Activated CD8-positive, alpha-beta T cell treated with anti-CD3 and anti-CD28 coated beads, Interleukin-2, amount 10 ng/mL, durations not matched to agents 7 days and 5 days (primary cell): ENCODE data around the gene SLC9A8. TPM values are rescaled to one million over a fixed set of nuclear protein-coding genes. Genes with fewer than 3 reads are reported as not detected.

Experiments
- ATAC-seq: fragments of 150-1000 bp; cut with Tn5 transposase; one replicate; pipeline ENCODE4 v1.10.0; 2021; ENCODE audit warnings: moderate library complexity
- CTCF ChIA-PET: fragments of 350-600 bp; sonication (Branson Sonifier 250); formaldehyde crosslinking; loops from one replicate; lab custom pipeline; 2021; ENCODE audit warnings: antibody characterized with exemption; lab: Charles Lee
- POLR2A ChIA-PET: fragments of 350-600 bp; sonication (Branson Sonifier 250); formaldehyde crosslinking; loops from one replicate; lab custom pipeline; 2021; ENCODE audit warnings: antibody characterized with exemption; lab: Charles Lee
- DNase-seq: peaks from one replicate; pipeline ENCODE4 v3.0.0-alpha.2; 2020
- H3K27ac Mint-ChIP-seq: one replicate; pipeline ENCODE4 v1.8.0; 2021; ENCODE audit warnings: mild to moderate bottlenecking, mixed read lengths
- H3K27me3 Mint-ChIP-seq: one replicate; pipeline ENCODE4 v1.8.0; 2021; ENCODE audit warnings: low read depth, mixed read lengths
- H3K36me3 Mint-ChIP-seq: one replicate; pipeline ENCODE4 v1.8.0; 2021; ENCODE audit warnings: low read depth, mixed read lengths
- H3K4me1 Mint-ChIP-seq: one replicate; pipeline ENCODE4 v1.8.0; 2021; ENCODE audit warnings: low read depth, mixed read lengths
- H3K4me3 Mint-ChIP-seq: one replicate; pipeline ENCODE4 v1.8.0; 2021; ENCODE audit warnings: mild to moderate bottlenecking, mixed read lengths
- H3K9me3 Mint-ChIP-seq: one replicate; pipeline ENCODE4 v1.8.0; 2022; ENCODE audit warnings: mixed read lengths; ENCODE audit not compliant: insufficient read depth
- total RNA-seq, 2 experiments: library from RNA; stranded (reverse); gene quantifications; one replicate each; pipeline ENCODE4 v1.2.3, GENCODE V29; 2021

The SLC9A8 gene
- total RNA-seq, 2 experiments from 2014 or later = 19.4 to 20.5 TPM

- POLR2A ChIA-PET = no interaction called here
- no peak overlapping the region for H3K27ac Mint-ChIP-seq
- CTCF ChIA-PET = interaction anchor here (1.0 to 1.4 kb wide), 2 partner anchors 223 to 292 kb away, joined by 3 to 4 read pairs; no protein-coding TSS in a partner anchor
Measured at GRCh38 chr20:49833483-49833882, 20.9 kb downstream of the SLC9A8 start.

GRCh38 chr20:49835031-49835430 lies 22.4 kb downstream of the SLC9A8 start:
- no peaks in the 10 kb centered on the region for H3K27me3 Mint-ChIP-seq
- no peak overlapping the region for H3K27ac Mint-ChIP-seq
- ATAC-seq = no peak
- H3K36me3 Mint-ChIP-seq = peaks cover 32% of the 10 kb centered on the region
- H3K4me1 Mint-ChIP-seq = no peaks in the 10 kb centered on the region
- ChIA-PET POLR2A (no interaction called here), CTCF (interaction anchor here (1.4 kb wide), 1 partner anchor 223 kb away, joined by 3 read pairs; no protein-coding TSS in a partner anchor)
- DNase-seq = no peak
- H3K4me3 Mint-ChIP-seq = no peak overlapping the region
- H3K9me3 Mint-ChIP-seq = no peaks in the 10 kb centered on the region

More at GRCh38 chr20:49833483-49833882, 20.9 kb downstream of the SLC9A8 start:
- Mint-ChIP-seq H3K9me3 (no peaks in the 10 kb centered on the region), H3K4me1 (no peaks in the 10 kb centered on the region), H3K4me3 (no peak overlapping the region), H3K27me3 (no peaks in the 10 kb centered on the region), H3K36me3 (peaks cover 37% of the 10 kb centered on the region)
- DNase-seq (no peak), ATAC-seq (no peak)

- Mint-ChIP-seq H3K4me3 (no peak overlapping the region), H3K9me3 (no peaks in the 10 kb centered on the region), H3K4me1 (no peaks in the 10 kb centered on the region), H3K27ac (no peak overlapping the region), H3K27me3 (no peaks in the 10 kb centered on the region), H3K36me3 (peaks cover 35% of the 10 kb centered on the region)
- POLR2A ChIA-PET = no interaction called here
- CTCF ChIA-PET = interaction anchor here (1.0 to 2.2 kb wide), 4 partner anchors 7 to 297 kb away, joined by 4 to 11 read pairs (median 4); partner anchors contain the start of gene SLC9A8
- no peak for ATAC-seq
- no peak for DNase-seq
Measured at GRCh38 chr20:49838546-49838945, 25.9 kb downstream of the SLC9A8 start.

- Mint-ChIP-seq H3K36me3 (peaks cover 22% of the 10 kb centered on the region), H3K27ac (no peak overlapping the region), H3K4me1 (no peaks in the 10 kb centered on the region), H3K27me3 (no peaks in the 10 kb centered on the region), H3K9me3 (no peaks in the 10 kb centered on the region), H3K4me3 (no peak overlapping the region)
- CTCF ChIA-PET = interaction anchor here (1.4 to 8.2 kb wide), 3 partner anchors 15 to 302 kb away, joined by 4 to 155 read pairs (median 18); no protein-coding TSS in a partner anchor
- ATAC-seq (no peak), DNase-seq (no peak)
- POLR2A ChIA-PET = no interaction called here
Measured at GRCh38 chr20:49843139-49843538, 30.5 kb downstream of the SLC9A8 start.

GRCh38 chr20:49843770-49844380 lies 31.2 kb downstream of the SLC9A8 start:
- Mint-ChIP-seq H3K4me1 (no peaks in the 10 kb centered on the region), H3K4me3 (no peak overlapping the region), H3K27ac (no peak overlapping the region), H3K36me3 (peaks cover 29% of the 10 kb centered on the region), H3K27me3 (no peaks in the 10 kb centered on the region), H3K9me3 (no peaks in the 10 kb centered on the region)
- POLR2A ChIA-PET = no interaction called here
- CTCF ChIA-PET = interaction anchor here (1.4 to 8.2 kb wide), 4 partner anchors 14 to 303 kb away, joined by 3 to 155 read pairs (median 11); no protein-coding TSS in a partner anchor
- ATAC-seq (no peak), DNase-seq (no peak)

- peaks cover 32% of the 10 kb centered on the region for H3K36me3 Mint-ChIP-seq
- CTCF ChIA-PET = interaction anchor here (0.7 to 8.2 kb wide), 22 partner anchors 7 to 310 kb away, joined by 3 to 155 read pairs (median 8); partner anchors contain the start of genes B4GALT5 and SLC9A8
- no peaks in the 10 kb centered on the region for H3K27me3 Mint-ChIP-seq
- no peak overlapping the region for H3K27ac Mint-ChIP-seq
- H3K4me1 Mint-ChIP-seq = no peaks in the 10 kb centered on the region
- no peaks in the 10 kb centered on the region for H3K9me3 Mint-ChIP-seq
- POLR2A ChIA-PET = no interaction called here
- DNase-seq (no peak), ATAC-seq (no peak)
- no peak overlapping the region for H3K4me3 Mint-ChIP-seq
Measured at GRCh38 chr20:49845060-49845459, 32.4 kb downstream of the SLC9A8 start.

- DNase-seq (peak; percentile 76), ATAC-seq (peak; percentile 85)
- H3K27me3 Mint-ChIP-seq = no peaks in the 10 kb centered on the region
- no peak overlapping the region for H3K4me3 Mint-ChIP-seq
- no peaks in the 10 kb centered on the region for H3K9me3 Mint-ChIP-seq
- POLR2A ChIA-PET = interaction anchor here (0.7 kb wide), 1 partner anchor 198 kb away, joined by 3 read pairs; no protein-coding TSS in a partner anchor
- peaks cover 9% of the 10 kb centered on the region for H3K4me1 Mint-ChIP-seq
- H3K36me3 Mint-ChIP-seq = peaks cover 29% of the 10 kb centered on the region
- H3K27ac Mint-ChIP-seq = no peak overlapping the region
- CTCF ChIA-PET = interaction anchor here (0.6 to 8.2 kb wide), 50 partner anchors 9 to 312 kb away, joined by 3 to 155 read pairs (median 4); partner anchors contain the start of genes B4GALT5 and SLC9A8
Measured at GRCh38 chr20:49846206-49846807, 33.7 kb downstream of the SLC9A8 start.

- CTCF ChIA-PET = interaction anchor here (1.3 to 8.2 kb wide), 2 partner anchors 65 to 239 kb away, joined by 3 to 155 read pairs; no protein-coding TSS in a partner anchor
- Mint-ChIP-seq H3K27me3 (no peaks in the 10 kb centered on the region), H3K9me3 (no peaks in the 10 kb centered on the region), H3K4me3 (no peak overlapping the region), H3K27ac (peak overlapping the region; percentile 5), H3K36me3 (peaks cover 25% of the 10 kb centered on the region), H3K4me1 (peaks cover 13% of the 10 kb centered on the region)
- POLR2A ChIA-PET = interaction anchor here (0.6 to 1.4 kb wide), 2 partner anchors 38 to 214 kb away, joined by 3 to 4 read pairs; partner anchors contain the start of gene SLC9A8
- DNase-seq (no peak), ATAC-seq (no peak)
Measured at GRCh38 chr20:49850463-49851230, 38.0 kb downstream of the SLC9A8 start.

- DNase-seq = no peak
- ChIA-PET CTCF (no interaction called here), POLR2A (no interaction called here)
- Mint-ChIP-seq H3K4me3 (no peak overlapping the region), H3K27me3 (no peaks in the 10 kb centered on the region), H3K9me3 (no peaks in the 10 kb centered on the region), H3K27ac (no peak overlapping the region), H3K36me3 (peaks cover 27% of the 10 kb centered on the region), H3K4me1 (peaks cover 13% of the 10 kb centered on the region)
- no peak for ATAC-seq
Measured at GRCh38 chr20:49851231-49851705, 38.6 kb downstream of the SLC9A8 start.

- no peaks in the 10 kb centered on the region for H3K27me3 Mint-ChIP-seq
- H3K9me3 Mint-ChIP-seq = no peaks in the 10 kb centered on the region
- POLR2A ChIA-PET = no interaction called here
- peaks cover 31% of the 10 kb centered on the region for H3K36me3 Mint-ChIP-seq
- H3K27ac Mint-ChIP-seq = peak overlapping the region; percentile 41
- CTCF ChIA-PET = no interaction called here
- no peak for DNase-seq
- H3K4me3 Mint-ChIP-seq = no peak overlapping the region
- no peak for ATAC-seq
- H3K4me1 Mint-ChIP-seq = peaks cover 13% of the 10 kb centered on the region
Measured at GRCh38 chr20:49851991-49852390, 39.4 kb downstream of the SLC9A8 start.

GRCh38 chr20:49852522-49853080 lies 40.0 kb downstream of the SLC9A8 start:
- Mint-ChIP-seq H3K4me3 (no peak overlapping the region), H3K36me3 (peaks cover 32% of the 10 kb centered on the region), H3K27ac (peak overlapping the region; percentile 23), H3K9me3 (no peaks in the 10 kb centered on the region), H3K27me3 (no peaks in the 10 kb centered on the region), H3K4me1 (peaks cover 13% of the 10 kb centered on the region)
- DNase-seq (no peak), ATAC-seq (no peak)
- CTCF ChIA-PET = no interaction called here
- POLR2A ChIA-PET = no interaction called here
